Natural killer cell treated with Interleukin-12 subunit alpha and Interleukin-12 subunit beta and Interleukin-15 and Interleukin-18, amount 100 ng/mL, for 72 hours (primary cell): ENCODE data around the gene IL23A. TPM values are rescaled to one million over a fixed set of nuclear protein-coding genes. Genes with fewer than 3 reads are reported as not detected.

Experiments
- ATAC-seq, 2 donors: fragments of 150-1000 bp; cut with Tn5 transposase in 1 of 2; sonication (Bioruptor Pico), chemical (Tn5 transposase) in 1 of 2; 2 replicates each; pipeline ENCODE4 v1.10.0; 2021
- DNase-seq: peaks from one replicate; pipeline ENCODE4 v3.0.0; 2022; ENCODE audit warnings: low spot score
- H3K27ac Mint-ChIP-seq, 2 donors: 1 replicate in 1 of 2; 2 replicates in 1 of 2; pipeline ENCODE4 v1.8.0; 2022; ENCODE audit warnings: mixed read lengths in 2 of 2, mild to moderate bottlenecking in 1 of 2, moderate library complexity in 1 of 2
- H3K27me3 Mint-ChIP-seq, 2 donors: 1 replicate in 1 of 2; 2 replicates in 1 of 2; pipeline ENCODE4 v1.8.0; 2022; ENCODE audit warnings: mixed read lengths in 2 of 2
- H3K36me3 Mint-ChIP-seq: one replicate; pipeline ENCODE4 v1.8.0; 2022; ENCODE audit warnings: mixed read lengths
- H3K4me1 Mint-ChIP-seq, 2 donors: 1 replicate in 1 of 2; 2 replicates in 1 of 2; pipeline ENCODE4 v1.8.0; 2022; ENCODE audit warnings: low read depth in 2 of 2, mixed read lengths in 2 of 2, mild to moderate bottlenecking in 1 of 2
- H3K4me3 Mint-ChIP-seq: one replicate; pipeline ENCODE4 v1.8.0; 2022; ENCODE audit warnings: mixed read lengths
- H3K9me3 Mint-ChIP-seq: 2 replicates; pipeline ENCODE4 v1.8.0; 2022; ENCODE audit warnings: mixed read lengths
- total RNA-seq, 2 donors: library from RNA; stranded (reverse); gene quantifications; one replicate each; pipeline ENCODE4 v1.2.3, GENCODE V29; 2022

IL23A gene, protein sequence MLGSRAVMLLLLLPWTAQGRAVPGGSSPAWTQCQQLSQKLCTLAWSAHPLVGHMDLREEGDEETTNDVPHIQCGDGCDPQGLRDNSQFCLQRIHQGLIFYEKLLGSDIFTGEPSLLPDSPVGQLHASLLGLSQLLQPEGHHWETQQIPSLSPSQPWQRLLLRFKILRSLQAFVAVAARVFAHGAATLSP
- total RNA-seq = 1 to 10 TPM in 1 of 2 donors, under 1 TPM in 1; 0.84 to 1.3 TPM

DNA sequence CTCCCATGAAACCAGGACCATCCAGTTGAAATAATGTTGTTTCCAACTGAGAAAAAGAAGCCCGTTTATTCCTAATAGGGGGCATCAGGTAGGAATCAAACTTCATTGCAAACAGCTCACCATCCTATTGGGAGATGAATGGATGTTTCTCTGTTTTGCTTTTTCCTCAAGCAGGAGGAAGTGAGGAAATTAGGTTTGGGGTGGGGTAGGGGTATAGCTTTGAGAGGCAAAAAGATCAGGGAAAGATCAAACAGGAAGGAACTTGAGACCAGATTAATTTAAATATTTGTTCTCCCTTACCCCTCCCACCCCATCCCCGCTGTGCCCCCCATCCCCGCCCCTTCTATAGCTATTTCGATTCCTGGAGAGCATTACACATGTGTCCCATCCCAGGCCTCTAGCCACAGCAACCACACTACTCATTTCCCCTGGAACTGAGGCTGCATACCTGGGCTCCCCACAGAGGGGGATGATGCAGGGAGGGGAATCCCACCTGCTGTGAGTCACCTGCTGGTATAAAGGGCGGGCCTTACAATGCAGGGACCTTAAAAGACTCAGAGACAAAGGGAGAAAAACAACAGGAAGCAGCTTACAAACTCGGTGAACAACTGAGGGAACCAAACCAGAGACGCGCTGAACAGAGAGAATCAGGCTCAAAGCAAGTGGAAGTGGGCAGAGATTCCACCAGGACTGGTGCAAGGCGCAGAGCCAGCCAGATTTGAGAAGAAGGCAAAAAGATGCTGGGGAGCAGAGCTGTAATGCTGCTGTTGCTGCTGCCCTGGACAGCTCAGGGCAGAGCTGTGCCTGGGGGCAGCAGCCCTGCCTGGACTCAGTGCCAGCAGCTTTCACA is at the start of gene IL23A:
IL23A (plus strand) TSS at position 577 of the 850 bp plus-strand sequence; CDS start at position 738, 161 bp downstream.
- Mint-ChIP-seq H3K27ac (peak within 1 kb of the TSS; percentile 78 to 84), H3K27me3 (no peaks in the 10 kb centered on the region), H3K4me1 (peaks cover 25 to 28% of the 10 kb centered on the region in 2 donors), H3K9me3 (no peaks in the 10 kb centered on the region), H3K4me3 (peak within 1 kb of the TSS; percentile 57), H3K36me3 (peaks cover 6% of the 10 kb centered on the region)
- no peak for DNase-seq
- ATAC-seq = peak in 1 of 2 donors; percentile 39

DNA sequence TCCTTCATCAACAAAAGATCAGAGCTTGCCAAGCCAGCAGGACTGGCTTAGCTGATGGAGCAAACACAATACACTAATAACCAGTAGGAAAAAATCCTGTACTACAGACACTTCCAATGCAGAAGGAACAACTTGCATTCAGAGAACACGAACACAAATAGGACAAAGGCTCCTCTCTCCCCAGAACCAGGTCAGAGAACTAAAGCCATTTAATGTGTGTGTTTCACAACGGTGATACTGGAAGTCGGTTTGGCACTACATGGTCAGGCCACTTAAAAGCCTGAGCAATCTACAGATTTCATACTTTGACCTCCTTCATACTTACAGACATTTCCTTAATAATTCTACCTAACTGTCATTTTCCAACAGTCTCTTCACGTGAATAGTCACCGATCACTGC is 44.9 kb upstream of the IL23A start:
- ATAC-seq = no peak

DNA sequence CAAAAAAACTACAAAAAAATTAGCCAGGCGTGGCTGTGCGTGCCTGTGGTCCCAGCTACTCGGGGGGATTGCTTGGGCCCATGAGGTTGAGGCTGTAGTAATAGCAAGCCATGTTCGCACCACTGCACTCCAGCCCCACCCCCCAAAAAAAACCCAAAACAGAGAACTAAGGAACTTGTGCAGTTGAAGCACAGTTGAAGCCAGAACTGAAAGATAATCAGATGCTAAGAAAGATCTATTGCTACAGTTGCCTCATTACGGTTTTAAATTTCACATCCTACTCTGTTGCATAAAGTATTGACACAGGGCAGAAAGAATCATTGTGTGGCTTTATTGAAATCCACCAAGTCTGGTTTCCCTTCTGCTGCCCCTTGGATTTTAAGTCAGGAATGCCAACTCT is 42.4 kb upstream of the IL23A start:
- DNase-seq (no peak), ATAC-seq (no peak)
- Mint-ChIP-seq H3K9me3 (no peaks in the 10 kb centered on the region), H3K36me3 (no peaks in the 10 kb centered on the region), H3K27me3 (no peaks in the 10 kb centered on the region), H3K27ac (peak overlapping the region in 1 of 2 donors; percentile 53), H3K4me1 (peaks cover 36 to 44% of the 10 kb centered on the region in 2 donors), H3K4me3 (no peak overlapping the region)

More for the DNA sequence above, 44.9 kb upstream of the IL23A start:
- no peak overlapping the region for H3K4me3 Mint-ChIP-seq
- no peaks in the 10 kb centered on the region for H3K9me3 Mint-ChIP-seq
- H3K36me3 Mint-ChIP-seq = no peaks in the 10 kb centered on the region
- DNase-seq = no peak
- H3K27ac Mint-ChIP-seq = no peak overlapping the region
- no peaks in the 10 kb centered on the region for H3K27me3 Mint-ChIP-seq
- peaks cover 23 to 30% of the 10 kb centered on the region in 2 donors for H3K4me1 Mint-ChIP-seq

DNA sequence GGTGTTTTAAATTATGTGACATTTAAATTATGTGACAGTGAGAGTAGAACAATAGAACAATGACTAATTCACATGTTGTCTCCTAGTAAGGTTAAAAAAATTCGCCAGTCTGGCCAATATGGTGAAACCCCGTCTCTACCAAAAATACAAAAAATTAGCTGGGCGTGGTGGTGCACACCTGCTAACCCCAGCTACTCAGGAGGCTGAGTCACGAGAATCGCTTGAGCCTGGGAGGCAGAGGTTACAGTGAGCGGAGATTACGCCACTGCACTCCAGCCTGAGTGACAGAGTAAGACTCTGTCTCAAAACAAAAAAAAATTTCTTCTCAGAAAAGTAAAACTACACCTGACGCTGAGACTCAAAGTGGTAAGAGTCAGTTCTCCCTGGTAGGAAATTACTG is 41.3 kb upstream of the IL23A start:
- Mint-ChIP-seq H3K9me3 (no peaks in the 10 kb centered on the region), H3K4me3 (peak overlapping the region; percentile 84), H3K27me3 (no peaks in the 10 kb centered on the region), H3K36me3 (no peaks in the 10 kb centered on the region), H3K4me1 (peaks cover 41 to 49% of the 10 kb centered on the region in 2 donors), H3K27ac (peak overlapping the region in 1 of 2 donors; percentile 53)
- ATAC-seq (no peak), DNase-seq (no peak)

DNA sequence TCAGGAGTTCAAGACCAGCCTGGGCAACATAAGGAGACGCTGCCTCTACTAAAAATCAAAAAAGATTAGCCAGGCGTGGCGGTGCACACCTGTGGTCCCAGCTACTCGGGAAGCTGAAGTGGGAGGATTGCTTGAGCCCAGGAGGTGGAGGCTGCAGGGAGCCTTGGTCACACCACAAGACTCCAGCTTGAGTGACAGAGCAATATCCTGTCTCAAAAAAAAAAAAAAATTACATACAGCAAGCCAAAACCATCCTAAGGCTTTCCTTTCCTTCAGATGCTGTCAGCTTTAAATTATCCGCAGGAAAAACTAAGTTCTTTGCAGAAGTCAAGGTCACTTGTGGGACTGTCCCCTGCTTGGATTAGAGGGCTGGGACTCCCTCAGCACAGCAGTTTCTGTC is 39.9 kb upstream of the IL23A start:
- H3K4me1 Mint-ChIP-seq = peaks cover 39 to 49% of the 10 kb centered on the region in 2 donors
- no peak for DNase-seq
- no peaks in the 10 kb centered on the region for H3K9me3 Mint-ChIP-seq
- no peak for ATAC-seq
- no peaks in the 10 kb centered on the region for H3K36me3 Mint-ChIP-seq
- no peaks in the 10 kb centered on the region for H3K27me3 Mint-ChIP-seq
- peak overlapping the region; percentile 84 for H3K4me3 Mint-ChIP-seq
- peak overlapping the region; percentile 87 to 95 for H3K27ac Mint-ChIP-seq

DNA sequence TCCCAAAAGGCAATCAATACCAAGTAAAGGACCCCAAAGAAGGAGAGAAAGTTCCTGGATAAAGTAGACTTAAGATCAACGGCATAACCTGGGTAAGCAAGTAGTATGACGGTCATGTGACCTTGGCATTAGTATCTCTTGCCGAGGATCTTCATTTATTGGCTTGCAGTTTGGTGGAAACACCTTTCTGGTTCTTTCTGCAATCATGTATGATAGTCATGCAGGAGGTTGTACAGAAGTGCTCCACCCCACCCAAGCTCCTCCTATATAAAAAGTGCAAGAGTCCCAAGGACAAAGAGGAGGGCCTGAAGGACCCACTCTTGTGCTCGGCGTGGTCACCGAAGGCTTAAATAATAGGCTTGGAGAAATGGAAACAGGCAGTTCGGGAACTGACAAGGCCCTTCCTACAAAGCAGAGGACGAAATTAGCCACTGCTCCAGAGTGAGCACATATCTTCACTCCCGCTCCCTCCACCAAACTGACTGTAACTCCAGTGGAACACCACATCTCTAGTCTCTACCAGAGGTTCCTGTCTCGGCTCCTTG is 39.3 kb upstream of the IL23A start:
- no peaks in the 10 kb centered on the region for H3K36me3 Mint-ChIP-seq
- no peak for DNase-seq
- peak overlapping the region; percentile 87 to 95 for H3K27ac Mint-ChIP-seq
- H3K4me3 Mint-ChIP-seq = peak overlapping the region; percentile 84
- H3K27me3 Mint-ChIP-seq = no peaks in the 10 kb centered on the region
- no peaks in the 10 kb centered on the region for H3K9me3 Mint-ChIP-seq
- H3K4me1 Mint-ChIP-seq = peaks cover 39 to 49% of the 10 kb centered on the region in 2 donors
- no peak for ATAC-seq

DNA sequence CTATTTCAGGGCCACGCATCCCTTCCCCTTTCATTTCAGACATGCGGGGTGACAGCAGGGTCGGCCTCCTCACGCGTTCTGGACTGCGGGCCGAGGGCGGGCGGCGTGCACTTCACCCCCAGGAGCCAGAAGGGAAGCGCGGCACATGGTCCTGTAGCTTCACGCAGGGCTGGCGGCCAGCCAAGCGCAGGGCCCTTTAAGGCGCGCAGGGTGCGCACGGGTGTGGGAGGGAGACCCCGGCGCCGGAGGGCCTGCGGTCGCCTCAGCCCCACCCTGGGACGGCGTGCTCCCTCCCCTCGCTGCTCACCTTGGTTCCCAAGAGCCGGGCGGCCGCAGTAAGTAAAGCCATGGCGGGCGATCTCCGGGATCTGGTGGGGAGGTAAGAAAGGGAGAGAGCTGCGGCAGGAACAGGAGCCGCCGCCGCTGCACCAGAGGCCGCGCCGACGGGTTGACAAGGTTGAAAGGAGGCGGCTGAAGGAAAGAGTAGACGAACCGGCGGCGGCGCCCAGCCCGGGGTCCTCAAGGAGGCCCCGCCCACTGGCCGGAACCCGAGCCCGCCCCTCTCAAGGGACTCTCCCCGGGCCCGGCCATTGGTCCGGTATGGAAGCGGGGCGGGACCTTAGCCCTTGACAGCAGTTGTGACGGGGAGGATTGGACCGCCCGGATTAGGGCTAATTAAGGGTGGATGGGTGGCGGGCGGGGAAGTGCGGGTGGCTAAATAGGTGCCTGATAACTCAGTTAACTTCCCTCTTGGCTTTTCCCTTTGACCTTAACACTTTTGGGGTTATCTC is 38.6 kb upstream of the IL23A start, which contains the start of gene CS:
CS (minus strand) TSS at position 478 of the 791 bp plus-strand sequence; CDS start at position 349, 129 bp downstream.
- peak; percentile 99 to 100 for ATAC-seq

DNA sequence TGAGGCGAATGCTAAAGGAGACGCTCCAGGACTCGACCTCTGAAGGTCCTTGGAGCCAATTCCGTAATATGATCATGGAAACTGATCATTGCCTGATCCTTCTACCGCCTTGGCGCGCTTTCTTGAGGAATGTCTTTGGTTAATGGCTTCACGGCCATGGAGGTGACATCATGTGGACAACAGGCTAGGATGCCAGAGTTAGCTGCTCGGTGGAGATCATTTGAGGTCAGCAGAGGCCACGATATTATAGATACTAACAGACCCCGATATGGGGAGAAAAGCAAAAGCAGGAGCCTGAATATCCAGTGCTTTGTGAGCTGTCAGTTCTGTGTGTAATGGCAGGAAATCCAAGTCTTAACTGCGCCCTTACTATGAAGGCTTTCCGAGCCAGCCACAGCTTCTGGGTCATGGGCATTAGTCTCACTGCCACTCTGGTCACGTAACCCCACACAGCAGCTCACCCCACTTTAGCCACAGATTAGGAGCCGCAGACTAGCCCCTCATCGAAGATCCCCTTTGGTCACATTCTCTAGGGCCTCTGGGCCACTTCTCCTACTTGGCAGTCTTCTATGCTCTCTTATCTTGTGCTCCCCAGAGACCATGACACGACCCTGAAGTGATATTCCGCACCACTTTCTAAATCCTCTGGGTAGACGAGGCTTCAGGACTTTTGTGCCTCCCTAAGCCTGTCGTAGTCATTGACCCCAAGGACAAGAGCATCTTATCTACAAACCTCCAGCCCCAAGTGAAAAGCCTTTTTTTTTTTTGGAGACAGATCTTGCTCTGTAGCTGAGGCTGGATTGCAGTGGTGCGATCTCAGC is 37.8 kb upstream of the IL23A start:
- peaks cover 39 to 49% of the 10 kb centered on the region in 2 donors for H3K4me1 Mint-ChIP-seq
- ATAC-seq = no peak
- peak overlapping the region; percentile 84 for H3K4me3 Mint-ChIP-seq
- peak overlapping the region; percentile 87 to 95 for H3K27ac Mint-ChIP-seq
- no peaks in the 10 kb centered on the region for H3K36me3 Mint-ChIP-seq
- no peak for DNase-seq
- no peaks in the 10 kb centered on the region for H3K27me3 Mint-ChIP-seq
- H3K9me3 Mint-ChIP-seq = no peaks in the 10 kb centered on the region

More for the DNA sequence above, 38.6 kb upstream of the IL23A start, which contains the start of gene CS:
- peak within 1 kb of the TSS; percentile 84 for H3K4me3 Mint-ChIP-seq
- DNase-seq = peak; percentile 100
- peak within 1 kb of the TSS; percentile 87 to 95 for H3K27ac Mint-ChIP-seq
- peaks cover 39 to 49% of the 10 kb centered on the region in 2 donors for H3K4me1 Mint-ChIP-seq
- H3K9me3 Mint-ChIP-seq = no peaks in the 10 kb centered on the region
- H3K27me3 Mint-ChIP-seq = no peaks in the 10 kb centered on the region
- no peaks in the 10 kb centered on the region for H3K36me3 Mint-ChIP-seq

DNA sequence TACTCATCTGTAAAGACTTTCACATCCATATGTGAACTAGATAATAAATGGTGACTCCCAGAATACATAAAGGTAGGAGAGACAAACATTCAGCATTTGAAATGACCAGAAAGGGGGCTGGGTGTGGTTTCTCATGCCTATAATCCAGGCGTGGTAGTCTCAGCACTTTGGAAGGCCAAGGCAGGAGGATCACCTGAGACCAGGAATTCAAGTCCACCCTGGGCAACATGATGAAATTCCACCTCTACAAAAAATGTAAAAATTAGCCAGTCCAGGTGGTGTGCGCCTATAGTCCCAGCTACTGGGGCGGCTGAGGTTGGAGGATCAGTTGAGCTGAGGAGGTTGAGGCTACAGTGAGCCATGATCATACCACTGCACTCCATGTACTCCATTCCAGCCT is 34.4 kb upstream of the IL23A start:
- H3K4me3 Mint-ChIP-seq = no peak overlapping the region
- no peaks in the 10 kb centered on the region for H3K27me3 Mint-ChIP-seq
- no peak overlapping the region for H3K27ac Mint-ChIP-seq
- DNase-seq (no peak), ATAC-seq (no peak)
- H3K4me1 Mint-ChIP-seq = peaks cover 19 to 21% of the 10 kb centered on the region in 2 donors
- H3K9me3 Mint-ChIP-seq = no peaks in the 10 kb centered on the region
- no peaks in the 10 kb centered on the region for H3K36me3 Mint-ChIP-seq

DNA sequence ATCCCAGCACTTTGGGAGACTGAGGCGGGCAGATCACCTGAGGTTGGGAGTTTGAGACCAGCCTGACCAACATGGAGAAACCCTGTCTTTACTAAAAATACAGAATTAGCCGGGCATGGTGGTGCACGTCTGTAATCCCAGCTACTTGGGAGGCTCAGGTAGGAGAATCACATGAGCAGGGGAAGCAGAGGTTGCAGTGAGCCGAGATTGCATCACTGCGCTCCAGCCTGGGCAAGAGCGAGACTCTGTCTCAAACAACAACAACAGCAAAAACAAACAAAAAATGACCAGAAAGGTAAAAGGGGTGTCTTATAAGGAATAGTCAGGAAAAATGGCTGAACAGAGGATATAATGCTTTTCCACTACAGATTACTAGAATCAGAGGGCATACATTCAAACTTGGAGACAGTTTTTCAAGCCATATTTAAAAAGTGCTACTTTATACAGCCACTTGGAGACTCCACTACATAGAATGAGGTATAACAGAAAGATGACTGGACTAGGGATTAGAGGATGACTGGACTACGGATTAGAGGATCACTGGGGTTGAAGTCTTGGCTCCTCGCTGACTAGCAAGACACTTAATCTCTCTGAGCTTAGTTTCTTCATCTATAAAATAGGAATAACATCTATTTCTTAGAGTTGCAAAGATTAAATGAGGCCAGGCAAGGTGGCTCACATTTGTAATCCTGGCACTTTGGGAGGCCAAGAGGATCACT is 33.7 kb upstream of the IL23A start:
- Mint-ChIP-seq H3K4me3 (no peak overlapping the region), H3K36me3 (no peaks in the 10 kb centered on the region), H3K4me1 (peaks cover 17 to 18% of the 10 kb centered on the region in 2 donors), H3K27me3 (no peaks in the 10 kb centered on the region), H3K9me3 (no peaks in the 10 kb centered on the region), H3K27ac (peak overlapping the region in 1 of 2 donors; percentile 28)
- no peak for DNase-seq
- no peak for ATAC-seq

DNA sequence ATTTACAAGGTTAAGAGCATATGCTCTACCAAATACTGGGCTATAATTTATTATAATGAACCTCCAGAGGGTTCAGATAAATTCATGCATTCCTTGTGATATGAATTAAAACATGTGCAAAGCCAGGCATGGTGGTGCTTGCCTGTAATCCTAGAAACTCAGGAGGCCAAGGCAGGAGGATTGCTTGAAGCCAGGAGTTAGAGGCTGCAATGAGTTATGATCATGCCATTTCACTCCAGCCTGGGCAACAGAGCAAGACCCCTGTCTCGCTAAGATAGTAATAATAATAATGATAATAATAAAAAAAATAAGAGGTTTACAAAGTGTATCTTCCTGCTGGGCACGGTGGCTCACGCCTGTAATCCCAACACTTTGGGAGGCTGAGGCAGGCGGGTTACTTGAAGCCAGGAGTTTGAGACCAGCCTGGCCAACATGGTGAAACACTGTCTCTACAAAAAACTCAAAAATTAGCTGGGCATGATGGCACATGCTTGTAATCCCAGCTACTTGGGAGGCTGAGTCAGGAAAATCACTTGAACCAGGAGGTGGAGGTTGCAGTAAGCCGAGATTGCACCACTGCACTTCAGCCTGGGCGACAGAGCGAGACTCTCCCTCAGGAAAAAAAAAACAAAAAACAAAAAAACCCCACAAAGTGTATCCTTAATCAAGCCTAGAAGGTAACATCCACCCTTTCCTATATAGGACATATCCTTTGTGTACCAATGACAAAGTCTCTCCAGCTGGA is 31.3 kb upstream of the IL23A start:
- Mint-ChIP-seq H3K9me3 (no peaks in the 10 kb centered on the region), H3K27ac (no peak overlapping the region), H3K4me1 (peaks cover under 1% of the 10 kb centered on the region in 2 donors), H3K4me3 (no peak overlapping the region), H3K27me3 (no peaks in the 10 kb centered on the region), H3K36me3 (no peaks in the 10 kb centered on the region)
- no peak for DNase-seq
- ATAC-seq = no peak

DNA sequence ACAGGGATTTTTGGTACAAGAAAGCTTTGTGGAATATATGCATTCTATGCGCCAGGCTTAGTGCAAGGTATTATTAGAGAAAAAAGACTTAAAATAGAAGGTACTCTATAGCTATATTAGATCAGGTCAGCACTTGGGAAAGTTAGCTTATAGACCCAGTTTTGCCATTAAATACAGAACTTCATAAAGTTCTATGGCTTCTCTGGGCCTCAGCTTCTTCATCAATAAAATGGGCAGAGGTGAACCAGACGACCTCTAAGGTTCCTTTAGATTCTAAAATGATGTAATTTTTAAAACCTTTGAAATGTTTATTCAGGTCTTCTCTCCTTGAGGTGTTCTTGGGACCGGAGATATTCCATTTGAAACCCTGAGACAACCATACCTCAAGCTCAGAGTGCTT is 30.0 kb upstream of the IL23A start:
- Mint-ChIP-seq H3K4me1 (no peaks in the 10 kb centered on the region), H3K27me3 (no peaks in the 10 kb centered on the region), H3K36me3 (no peaks in the 10 kb centered on the region), H3K4me3 (no peak overlapping the region), H3K27ac (no peak overlapping the region), H3K9me3 (no peaks in the 10 kb centered on the region)
- ATAC-seq (no peak), DNase-seq (no peak)
